HL-60 (cell line): ENCODE results near the gene SRGAP2C.
"Not testable (repeated sequence)": the region's sequence is repeated elsewhere in the genome, so short reads cannot be mapped to it uniquely, and the experiment has no call there.

Experiments
- POLR2AphosphoS5 ChIP-seq: IDR thresholded peaks from 2 replicates; pipeline ENCODE4 v1.6.1; 2012; ENCODE audit warnings: low read depth
- TF ChIP-seq, protein P1 (sequence below): IDR thresholded peaks from one replicate; pipeline ENCODE4 v1.5.1; 2011; ENCODE audit warnings: low read length, control low read depth, inconsistent platforms; ENCODE audit not compliant: insufficient read depth
- TF ChIP-seq, protein P2 (sequence below): IDR thresholded peaks from 2 replicates; pipeline ENCODE4 v1.6.1; 2012; ENCODE audit warnings: low read depth; ENCODE audit not compliant: insufficient replicate concordance

DNA sequence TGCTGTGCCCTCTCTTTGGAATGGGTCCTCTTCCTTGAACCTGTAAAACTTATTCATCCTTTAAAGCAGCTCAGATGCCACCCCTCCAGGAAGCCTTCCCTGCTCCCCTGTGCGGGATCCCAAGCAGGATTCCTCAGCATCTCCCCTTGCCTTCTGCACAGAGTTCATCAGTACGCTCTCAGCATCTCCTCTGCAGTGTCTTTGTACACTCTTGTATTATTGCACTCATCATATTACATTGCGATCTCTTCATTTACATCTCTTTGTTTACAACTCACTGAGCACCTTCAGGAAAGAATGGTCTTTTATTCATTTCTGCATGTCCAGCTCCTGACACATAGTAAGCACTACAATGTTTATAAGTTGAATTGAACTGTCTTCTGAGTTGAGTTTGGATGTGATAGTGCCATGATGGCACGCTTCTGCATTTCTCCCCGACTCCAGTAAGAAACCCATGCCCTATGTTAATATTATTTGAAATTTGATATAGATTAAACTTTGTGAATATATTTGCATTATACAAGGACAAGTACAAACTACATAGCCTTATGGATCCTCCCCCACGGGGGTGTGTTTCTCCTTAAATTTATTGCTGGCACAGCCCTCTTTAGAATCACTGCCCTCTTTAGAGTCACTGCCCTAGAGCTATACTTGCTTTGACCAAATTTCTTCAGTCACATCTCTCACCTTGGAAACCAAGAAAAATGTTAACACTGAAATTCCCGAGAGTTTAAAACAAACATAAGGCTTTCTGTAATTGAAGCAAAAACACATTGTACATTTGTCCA is 12.5 kb downstream of the SRGAP2C start:
- TF ChIP-seq, protein P1, sequence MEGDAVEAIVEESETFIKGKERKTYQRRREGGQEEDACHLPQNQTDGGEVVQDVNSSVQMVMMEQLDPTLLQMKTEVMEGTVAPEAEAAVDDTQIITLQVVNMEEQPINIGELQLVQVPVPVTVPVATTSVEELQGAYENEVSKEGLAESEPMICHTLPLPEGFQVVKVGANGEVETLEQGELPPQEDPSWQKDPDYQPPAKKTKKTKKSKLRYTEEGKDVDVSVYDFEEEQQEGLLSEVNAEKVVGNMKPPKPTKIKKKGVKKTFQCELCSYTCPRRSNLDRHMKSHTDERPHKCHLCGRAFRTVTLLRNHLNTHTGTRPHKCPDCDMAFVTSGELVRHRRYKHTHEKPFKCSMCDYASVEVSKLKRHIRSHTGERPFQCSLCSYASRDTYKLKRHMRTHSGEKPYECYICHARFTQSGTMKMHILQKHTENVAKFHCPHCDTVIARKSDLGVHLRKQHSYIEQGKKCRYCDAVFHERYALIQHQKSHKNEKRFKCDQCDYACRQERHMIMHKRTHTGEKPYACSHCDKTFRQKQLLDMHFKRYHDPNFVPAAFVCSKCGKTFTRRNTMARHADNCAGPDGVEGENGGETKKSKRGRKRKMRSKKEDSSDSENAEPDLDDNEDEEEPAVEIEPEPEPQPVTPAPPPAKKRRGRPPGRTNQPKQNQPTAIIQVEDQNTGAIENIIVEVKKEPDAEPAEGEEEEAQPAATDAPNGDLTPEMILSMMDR = not testable (repeated sequence)
- TF ChIP-seq POLR2AphosphoS5 = not testable (repeated sequence)
- TF ChIP-seq, protein P2, sequence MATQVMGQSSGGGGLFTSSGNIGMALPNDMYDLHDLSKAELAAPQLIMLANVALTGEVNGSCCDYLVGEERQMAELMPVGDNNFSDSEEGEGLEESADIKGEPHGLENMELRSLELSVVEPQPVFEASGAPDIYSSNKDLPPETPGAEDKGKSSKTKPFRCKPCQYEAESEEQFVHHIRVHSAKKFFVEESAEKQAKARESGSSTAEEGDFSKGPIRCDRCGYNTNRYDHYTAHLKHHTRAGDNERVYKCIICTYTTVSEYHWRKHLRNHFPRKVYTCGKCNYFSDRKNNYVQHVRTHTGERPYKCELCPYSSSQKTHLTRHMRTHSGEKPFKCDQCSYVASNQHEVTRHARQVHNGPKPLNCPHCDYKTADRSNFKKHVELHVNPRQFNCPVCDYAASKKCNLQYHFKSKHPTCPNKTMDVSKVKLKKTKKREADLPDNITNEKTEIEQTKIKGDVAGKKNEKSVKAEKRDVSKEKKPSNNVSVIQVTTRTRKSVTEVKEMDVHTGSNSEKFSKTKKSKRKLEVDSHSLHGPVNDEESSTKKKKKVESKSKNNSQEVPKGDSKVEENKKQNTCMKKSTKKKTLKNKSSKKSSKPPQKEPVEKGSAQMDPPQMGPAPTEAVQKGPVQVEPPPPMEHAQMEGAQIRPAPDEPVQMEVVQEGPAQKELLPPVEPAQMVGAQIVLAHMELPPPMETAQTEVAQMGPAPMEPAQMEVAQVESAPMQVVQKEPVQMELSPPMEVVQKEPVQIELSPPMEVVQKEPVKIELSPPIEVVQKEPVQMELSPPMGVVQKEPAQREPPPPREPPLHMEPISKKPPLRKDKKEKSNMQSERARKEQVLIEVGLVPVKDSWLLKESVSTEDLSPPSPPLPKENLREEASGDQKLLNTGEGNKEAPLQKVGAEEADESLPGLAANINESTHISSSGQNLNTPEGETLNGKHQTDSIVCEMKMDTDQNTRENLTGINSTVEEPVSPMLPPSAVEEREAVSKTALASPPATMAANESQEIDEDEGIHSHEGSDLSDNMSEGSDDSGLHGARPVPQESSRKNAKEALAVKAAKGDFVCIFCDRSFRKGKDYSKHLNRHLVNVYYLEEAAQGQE = not testable (repeated sequence)
